ENCODE data around the gene MAB21L2.
"Not testable (repeated sequence)": the region's sequence is repeated elsewhere in the genome, so short reads cannot be mapped to it uniquely, and the experiment has no call there.

Gene MAB21L2

DNA sequence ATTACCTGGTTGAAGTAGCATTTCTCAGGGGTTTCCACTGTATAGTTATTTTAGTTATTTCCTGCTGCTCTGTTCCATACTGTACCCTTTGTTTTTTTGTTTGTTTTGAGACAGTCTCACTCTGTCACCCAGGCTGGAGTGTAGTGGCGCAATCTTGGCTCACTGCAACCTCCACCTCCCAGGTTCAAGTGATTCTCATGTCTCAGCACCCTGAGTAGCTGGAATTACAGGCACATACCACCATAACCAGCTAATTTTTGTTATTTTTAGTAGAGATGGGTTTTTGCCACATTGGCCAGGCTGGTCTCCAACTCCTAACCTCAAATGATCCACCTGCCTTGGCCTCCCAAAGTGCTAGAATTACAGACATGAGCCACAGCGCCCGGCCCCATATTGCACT, 24.1 kb upstream of the MAB21L2 start:
- H3K9ac ChIP-seq (ENCODE audit: low read depth in 1 of 2, low read length in 2 of 2); H3K27ac ChIP-seq (ENCODE audit: low read depth in 2 of 2, low read length in 2 of 2); H3K4me1 ChIP-seq (ENCODE audit: control insufficient read depth in 2 of 2, insufficient read depth in 2 of 2, low read length in 2 of 2); H3K4me3 ChIP-seq (ENCODE audit: low read length in 2 of 2); H3K9me3 ChIP-seq (ENCODE audit: control insufficient read depth in 2 of 2, low read length in 2 of 2); H3K36me3 ChIP-seq (ENCODE audit: control insufficient read depth in 2 of 2, insufficient read depth in 2 of 2, low read length in 2 of 2); H3K27me3 ChIP-seq (ENCODE audit: control insufficient read depth in 2 of 2, insufficient read depth in 2 of 2, low read length in 2 of 2): not testable (repeated sequence)

DNA sequence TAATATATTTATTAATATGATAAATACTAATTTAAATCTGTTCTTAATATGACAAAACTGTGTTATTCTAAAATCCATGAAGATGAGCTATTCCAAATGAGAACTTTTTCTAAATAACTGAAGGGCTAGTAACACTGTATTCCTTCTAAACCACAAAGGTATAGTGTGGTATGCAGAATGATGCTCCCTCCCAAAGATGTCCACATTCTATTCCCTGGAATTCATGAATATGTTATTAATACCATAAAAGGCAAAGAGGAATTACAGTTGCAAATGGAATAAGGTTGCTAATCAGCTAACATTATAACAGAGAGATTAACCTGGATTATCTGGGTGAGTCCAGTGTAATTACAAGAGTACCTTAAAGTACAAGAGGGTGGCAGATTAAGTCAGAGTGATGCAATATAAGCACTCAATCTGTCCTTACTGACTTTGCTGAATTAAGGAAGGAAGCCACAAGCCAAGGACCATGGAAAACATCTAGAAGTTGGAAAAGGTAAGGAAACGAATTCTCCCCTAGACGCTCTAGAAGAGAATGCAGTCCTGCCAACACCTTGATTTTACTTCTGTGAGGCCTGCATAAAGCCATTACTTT, 20.7 kb upstream of the MAB21L2 start:
- no peak overlapping the region for H3K9ac ChIP-seq (ENCODE audit: low read depth in 1 of 2, low read length in 2 of 2)
- no peaks in the 10 kb centered on the region for H3K36me3 ChIP-seq (ENCODE audit: control insufficient read depth in 2 of 2, insufficient read depth in 2 of 2, low read length in 2 of 2)
- H3K4me1 ChIP-seq (ENCODE audit: control insufficient read depth in 2 of 2, insufficient read depth in 2 of 2, low read length in 2 of 2): no peaks in the 10 kb centered on the region
- no peak overlapping the region for H3K27ac ChIP-seq (ENCODE audit: low read depth in 2 of 2, low read length in 2 of 2)
- no peaks in the 10 kb centered on the region for H3K9me3 ChIP-seq (ENCODE audit: control insufficient read depth in 2 of 2, low read length in 2 of 2)
- no peak overlapping the region for H3K4me3 ChIP-seq (ENCODE audit: low read length in 2 of 2)
- H3K27me3 ChIP-seq (ENCODE audit: control insufficient read depth in 2 of 2, insufficient read depth in 2 of 2, low read length in 2 of 2): no peaks in the 10 kb centered on the region

DNA sequence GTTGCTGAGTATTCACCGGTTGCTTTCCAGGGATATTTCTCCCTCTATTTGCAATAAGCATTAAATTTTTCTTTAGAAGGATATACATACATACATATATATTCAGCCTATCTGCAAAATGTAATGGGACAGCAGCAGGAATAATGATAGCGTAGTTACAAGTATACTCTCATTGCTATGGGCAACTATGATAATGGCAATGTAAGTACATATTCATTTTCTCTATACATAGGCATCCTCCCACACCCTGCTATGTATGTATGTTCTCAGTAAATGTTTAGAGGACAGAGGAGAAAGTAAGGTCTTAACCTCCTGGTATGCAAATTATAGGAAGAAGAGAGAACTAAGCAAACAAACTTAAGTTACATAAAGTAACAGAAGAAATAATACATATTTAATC, 19.7 kb upstream of the MAB21L2 start:
- Histone ChIP-seq H3K36me3 (ENCODE audit: control insufficient read depth in 2 of 2, insufficient read depth in 2 of 2, low read length in 2 of 2) (no peaks in the 10 kb centered on the region), H3K4me1 (ENCODE audit: control insufficient read depth in 2 of 2, insufficient read depth in 2 of 2, low read length in 2 of 2) (no peaks in the 10 kb centered on the region), H3K27me3 (ENCODE audit: control insufficient read depth in 2 of 2, insufficient read depth in 2 of 2, low read length in 2 of 2) (no peaks in the 10 kb centered on the region), H3K27ac (ENCODE audit: low read depth in 2 of 2, low read length in 2 of 2) (no peak overlapping the region), H3K9ac (ENCODE audit: low read depth in 1 of 2, low read length in 2 of 2) (no peak overlapping the region), H3K9me3 (ENCODE audit: control insufficient read depth in 2 of 2, low read length in 2 of 2) (no peaks in the 10 kb centered on the region), H3K4me3 (ENCODE audit: low read length in 2 of 2) (no peak overlapping the region)

DNA sequence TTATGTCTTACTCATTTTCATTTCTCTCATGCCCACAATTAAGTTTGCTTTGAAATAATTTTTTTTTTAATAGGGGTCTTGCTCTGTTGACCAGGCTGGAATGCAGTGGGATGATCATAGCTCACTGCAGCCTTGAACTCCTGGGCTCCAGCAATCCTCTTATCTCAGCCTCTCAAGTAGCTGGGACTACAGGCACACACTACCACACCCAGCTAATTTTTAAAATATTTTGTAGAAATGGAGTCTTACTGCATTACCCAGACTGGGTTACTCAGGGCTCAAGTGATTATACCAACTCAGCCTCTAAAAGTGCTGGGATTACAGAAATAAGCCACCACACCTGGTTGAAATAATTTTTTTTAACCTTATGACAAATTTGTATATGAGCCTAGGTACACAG, 19.2 kb upstream of the MAB21L2 start:
- no peak overlapping the region for H3K9ac ChIP-seq (ENCODE audit: low read depth in 1 of 2, low read length in 2 of 2)

DNA sequence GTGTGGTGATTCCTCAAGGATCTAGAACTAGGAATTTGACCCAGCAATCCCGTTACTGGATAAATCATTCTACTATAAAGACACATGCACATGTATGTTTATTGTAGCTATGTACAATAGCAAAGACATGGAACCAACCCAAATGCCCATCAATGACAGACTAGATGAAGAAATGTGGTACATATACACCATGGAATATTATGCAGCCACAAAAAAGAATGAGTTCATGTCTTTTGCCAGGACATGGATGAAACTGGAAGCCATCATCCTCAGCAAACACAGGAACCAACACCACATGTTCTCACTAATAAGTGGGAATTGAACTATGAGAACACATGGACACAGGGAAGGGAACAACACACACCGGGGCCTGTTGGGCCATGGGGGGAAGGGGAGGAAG, 17.0 kb upstream of the MAB21L2 start:
- not testable (repeated sequence) for H3K27ac ChIP-seq (ENCODE audit: low read depth in 2 of 2, low read length in 2 of 2); H3K9ac ChIP-seq (ENCODE audit: low read depth in 1 of 2, low read length in 2 of 2); H3K36me3 ChIP-seq (ENCODE audit: control insufficient read depth in 2 of 2, insufficient read depth in 2 of 2, low read length in 2 of 2); H3K27me3 ChIP-seq (ENCODE audit: control insufficient read depth in 2 of 2, insufficient read depth in 2 of 2, low read length in 2 of 2); H3K4me1 ChIP-seq (ENCODE audit: control insufficient read depth in 2 of 2, insufficient read depth in 2 of 2, low read length in 2 of 2); H3K4me3 ChIP-seq (ENCODE audit: low read length in 2 of 2); H3K9me3 ChIP-seq (ENCODE audit: control insufficient read depth in 2 of 2, low read length in 2 of 2)

More for the DNA sequence above, 19.2 kb upstream of the MAB21L2 start:
- Histone ChIP-seq H3K36me3 (ENCODE audit: control insufficient read depth in 2 of 2, insufficient read depth in 2 of 2, low read length in 2 of 2) (no peaks in the 10 kb centered on the region), H3K4me3 (ENCODE audit: low read length in 2 of 2) (no peak overlapping the region), H3K27ac (ENCODE audit: low read depth in 2 of 2, low read length in 2 of 2) (no peak overlapping the region), H3K27me3 (ENCODE audit: control insufficient read depth in 2 of 2, insufficient read depth in 2 of 2, low read length in 2 of 2) (no peaks in the 10 kb centered on the region), H3K4me1 (ENCODE audit: control insufficient read depth in 2 of 2, insufficient read depth in 2 of 2, low read length in 2 of 2) (no peaks in the 10 kb centered on the region), H3K9me3 (ENCODE audit: control insufficient read depth in 2 of 2, low read length in 2 of 2) (no peaks in the 10 kb centered on the region)

DNA sequence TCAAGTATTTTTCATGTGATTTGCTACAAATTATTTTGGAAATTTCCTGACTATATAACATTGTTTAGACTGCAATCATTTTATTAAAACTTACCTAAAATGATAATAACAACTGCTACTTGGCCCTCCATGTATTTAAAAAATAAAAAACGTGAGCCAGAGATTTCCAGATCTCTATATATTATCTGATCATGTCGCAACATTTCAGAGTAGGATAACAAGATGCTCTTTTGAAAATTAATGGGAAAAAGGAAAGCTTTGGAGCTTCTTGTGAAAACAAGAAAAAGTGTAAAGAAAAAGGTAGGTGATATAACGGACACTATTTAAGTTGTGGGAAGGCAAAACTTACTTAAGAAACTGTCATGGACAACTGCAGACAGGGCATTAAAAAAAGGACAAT, 14.9 kb upstream of the MAB21L2 start:
- H3K27me3 ChIP-seq (ENCODE audit: control insufficient read depth in 2 of 2, insufficient read depth in 2 of 2, low read length in 2 of 2): no peaks in the 10 kb centered on the region
- H3K27ac ChIP-seq (ENCODE audit: low read depth in 2 of 2, low read length in 2 of 2): no peak overlapping the region
- H3K4me1 ChIP-seq (ENCODE audit: control insufficient read depth in 2 of 2, insufficient read depth in 2 of 2, low read length in 2 of 2): no peaks in the 10 kb centered on the region
- H3K4me3 ChIP-seq (ENCODE audit: low read length in 2 of 2): no peak overlapping the region
- no peak overlapping the region for H3K9ac ChIP-seq (ENCODE audit: low read depth in 1 of 2, low read length in 2 of 2)
- H3K36me3 ChIP-seq (ENCODE audit: control insufficient read depth in 2 of 2, insufficient read depth in 2 of 2, low read length in 2 of 2): no peaks in the 10 kb centered on the region
- no peaks in the 10 kb centered on the region for H3K9me3 ChIP-seq (ENCODE audit: control insufficient read depth in 2 of 2, low read length in 2 of 2)

DNA sequence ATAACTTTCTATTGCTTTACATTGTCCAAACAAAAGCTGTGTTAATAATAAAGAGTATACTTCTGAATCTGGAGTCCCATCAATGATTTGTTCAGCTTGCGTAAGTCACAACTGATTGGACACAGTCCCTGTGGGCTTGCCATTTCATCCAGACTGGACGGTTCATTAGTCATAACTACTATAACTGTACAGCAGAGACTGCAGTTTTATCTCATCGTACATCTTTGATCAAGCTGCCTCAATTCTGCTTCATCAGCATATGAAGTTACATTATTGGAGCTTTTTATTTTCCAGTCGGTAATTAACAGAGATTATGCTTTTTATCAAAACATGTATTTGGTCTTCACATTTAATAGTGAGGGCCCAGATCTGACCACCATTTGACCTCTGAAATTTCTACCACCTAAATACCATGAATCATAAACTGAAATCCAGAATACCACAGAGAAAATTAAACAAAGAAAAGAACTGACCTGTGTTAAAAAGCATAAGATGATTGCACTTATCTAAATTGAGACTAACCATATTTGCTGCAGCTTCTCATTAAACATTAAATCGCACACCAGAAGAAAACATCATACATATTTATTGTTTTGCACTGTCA, 12.5 kb upstream of the MAB21L2 start:
- Histone ChIP-seq H3K27ac (ENCODE audit: low read depth in 2 of 2, low read length in 2 of 2) (no peak overlapping the region), H3K4me1 (ENCODE audit: control insufficient read depth in 2 of 2, insufficient read depth in 2 of 2, low read length in 2 of 2) (no peaks in the 10 kb centered on the region), H3K9me3 (ENCODE audit: control insufficient read depth in 2 of 2, low read length in 2 of 2) (no peaks in the 10 kb centered on the region), H3K9ac (ENCODE audit: low read depth in 1 of 2, low read length in 2 of 2) (no peak overlapping the region), H3K4me3 (ENCODE audit: low read length in 2 of 2) (no peak overlapping the region), H3K36me3 (ENCODE audit: control insufficient read depth in 2 of 2, insufficient read depth in 2 of 2, low read length in 2 of 2) (no peaks in the 10 kb centered on the region), H3K27me3 (ENCODE audit: control insufficient read depth in 2 of 2, insufficient read depth in 2 of 2, low read length in 2 of 2) (no peaks in the 10 kb centered on the region)

DNA sequence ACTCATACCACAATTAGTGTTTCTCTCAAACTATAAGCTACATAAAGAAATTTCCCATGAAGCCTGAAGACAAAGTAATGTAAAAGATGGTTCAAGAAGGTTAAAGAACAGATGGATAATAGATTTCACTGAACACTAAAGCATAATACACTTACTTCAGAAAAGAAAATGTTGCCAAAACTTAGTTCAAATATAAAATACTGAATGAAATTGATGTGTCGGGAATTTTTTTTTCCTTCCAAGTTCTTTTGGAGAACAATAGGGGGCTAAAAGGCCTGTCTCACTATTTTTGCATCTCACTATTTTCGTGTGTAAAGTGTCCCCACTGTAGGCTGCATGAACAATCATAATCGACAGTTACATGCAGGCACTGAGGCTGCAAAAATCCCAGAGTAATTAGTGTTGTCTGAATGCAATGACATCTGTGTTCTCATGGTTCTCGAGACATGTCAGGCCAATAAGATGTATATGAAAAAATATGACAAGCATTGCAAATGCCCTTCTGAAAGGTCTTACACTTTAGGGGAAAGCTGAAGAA, 11.9 kb upstream of the MAB21L2 start:
- Histone ChIP-seq H3K27ac (ENCODE audit: low read depth in 2 of 2, low read length in 2 of 2) (no peak overlapping the region), H3K36me3 (ENCODE audit: control insufficient read depth in 2 of 2, insufficient read depth in 2 of 2, low read length in 2 of 2) (no peaks in the 10 kb centered on the region), H3K9me3 (ENCODE audit: control insufficient read depth in 2 of 2, low read length in 2 of 2) (no peaks in the 10 kb centered on the region), H3K4me1 (ENCODE audit: control insufficient read depth in 2 of 2, insufficient read depth in 2 of 2, low read length in 2 of 2) (no peaks in the 10 kb centered on the region), H3K4me3 (ENCODE audit: low read length in 2 of 2) (no peak overlapping the region), H3K9ac (ENCODE audit: low read depth in 1 of 2, low read length in 2 of 2) (no peak overlapping the region), H3K27me3 (ENCODE audit: control insufficient read depth in 2 of 2, insufficient read depth in 2 of 2, low read length in 2 of 2) (no peaks in the 10 kb centered on the region)

DNA sequence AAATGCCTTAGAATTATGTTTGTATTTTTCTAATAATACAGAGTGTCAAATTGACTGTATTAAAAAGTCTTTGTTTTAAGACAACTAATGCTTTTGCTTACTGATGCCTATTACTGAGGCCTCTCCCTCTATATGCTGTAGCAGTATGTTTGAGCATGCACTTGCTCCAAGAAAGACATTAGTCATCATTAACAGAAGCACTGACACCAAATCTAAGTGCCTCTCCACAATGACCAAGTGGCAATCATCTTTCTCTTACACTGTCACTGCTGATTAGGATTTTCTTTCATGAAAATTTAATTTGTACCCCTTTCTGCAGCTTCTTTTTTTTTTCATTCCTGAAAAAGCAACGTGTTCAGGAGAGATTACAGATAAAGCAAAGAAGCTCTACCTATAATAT, 11.1 kb upstream of the MAB21L2 start:
- Histone ChIP-seq H3K36me3 (ENCODE audit: control insufficient read depth in 2 of 2, insufficient read depth in 2 of 2, low read length in 2 of 2) (no peaks in the 10 kb centered on the region), H3K9ac (ENCODE audit: low read depth in 1 of 2, low read length in 2 of 2) (no peak overlapping the region), H3K27me3 (ENCODE audit: control insufficient read depth in 2 of 2, insufficient read depth in 2 of 2, low read length in 2 of 2) (no peaks in the 10 kb centered on the region), H3K27ac (ENCODE audit: low read depth in 2 of 2, low read length in 2 of 2) (no peak overlapping the region), H3K4me1 (ENCODE audit: control insufficient read depth in 2 of 2, insufficient read depth in 2 of 2, low read length in 2 of 2) (no peaks in the 10 kb centered on the region), H3K9me3 (ENCODE audit: control insufficient read depth in 2 of 2, low read length in 2 of 2) (no peaks in the 10 kb centered on the region), H3K4me3 (ENCODE audit: low read length in 2 of 2) (no peak overlapping the region)

DNA sequence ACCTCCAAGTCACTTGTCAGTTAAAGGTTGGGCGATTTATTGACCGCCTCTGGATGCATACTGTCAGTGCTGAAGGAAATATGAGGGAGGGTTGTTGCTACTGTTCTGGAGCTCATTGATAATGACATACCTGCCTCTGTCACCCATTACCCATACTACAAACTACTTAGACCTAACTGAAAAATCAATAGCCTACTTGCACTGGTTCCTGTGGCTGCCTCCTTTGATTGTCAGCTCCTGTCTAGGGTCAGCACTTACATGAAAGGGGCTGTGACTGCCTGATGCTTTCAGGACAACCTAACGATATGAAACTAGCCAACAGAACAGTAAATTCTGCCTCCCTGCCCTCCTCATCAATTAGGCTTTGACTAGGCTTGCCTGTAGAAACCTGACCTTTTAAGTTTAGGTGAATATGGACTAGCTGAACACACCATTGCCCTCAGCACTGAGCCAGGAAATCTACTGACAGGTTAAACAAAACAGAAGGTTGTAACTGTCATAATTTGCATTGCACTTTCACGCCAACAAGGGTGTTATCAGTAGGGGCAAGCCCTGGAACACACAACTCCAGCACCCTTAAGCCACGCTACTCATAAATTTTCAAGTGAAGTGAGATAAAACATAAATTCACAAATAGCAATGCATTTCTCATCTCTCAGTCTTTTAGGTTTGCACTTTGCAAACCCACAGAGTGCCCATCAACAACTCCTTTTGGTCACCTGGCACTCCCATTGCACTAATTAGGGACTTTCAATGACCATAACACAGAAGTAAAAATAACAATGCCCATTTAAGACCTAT, 9.0 kb upstream of the MAB21L2 start:
- Histone ChIP-seq H3K9me3 (ENCODE audit: control insufficient read depth in 2 of 2, low read length in 2 of 2) (no peaks in the 10 kb centered on the region), H3K36me3 (ENCODE audit: control insufficient read depth in 2 of 2, insufficient read depth in 2 of 2, low read length in 2 of 2) (no peaks in the 10 kb centered on the region), H3K4me1 (ENCODE audit: control insufficient read depth in 2 of 2, insufficient read depth in 2 of 2, low read length in 2 of 2) (no peaks in the 10 kb centered on the region), H3K4me3 (ENCODE audit: low read length in 2 of 2) (no peak overlapping the region), H3K27ac (ENCODE audit: low read depth in 2 of 2, low read length in 2 of 2) (no peak overlapping the region), H3K27me3 (ENCODE audit: control insufficient read depth in 2 of 2, insufficient read depth in 2 of 2, low read length in 2 of 2) (no peaks in the 10 kb centered on the region), H3K9ac (ENCODE audit: low read depth in 1 of 2, low read length in 2 of 2) (no peak overlapping the region)

All from mucosa of rectum (tissue), 2 donors.